Progenitor cell of endocrine pancreas (in vitro differentiated cells): ENCODE data around the gene SDSL. TPM values are rescaled to one million over a fixed set of nuclear protein-coding genes. Genes with fewer than 3 reads are reported as not detected.
A peak's percentile ranks its signal among the peaks of the same experiment; 100 is the strongest.

ENCODE experiments used
- DNase-seq: peaks from one replicate; pipeline ENCODE4 v3.0.0; 2021; ENCODE audit warnings: low spot score; ENCODE audit not compliant: unreplicated experiment
- H3K27ac Mint-ChIP-seq: 2 replicates; pipeline ENCODE4 v1.8.0; 2021; ENCODE audit warnings: mild to moderate bottlenecking, moderate library complexity, mixed read lengths
- H3K27me3 Mint-ChIP-seq: 2 replicates; pipeline ENCODE4 v1.8.0; 2021; ENCODE audit warnings: mixed read lengths
- H3K36me3 Mint-ChIP-seq: 2 replicates; pipeline ENCODE4 v1.8.0; 2022; ENCODE audit warnings: mixed read lengths; ENCODE audit not compliant: insufficient read depth
- H3K4me1 Mint-ChIP-seq: 2 replicates; pipeline ENCODE4 v1.8.0; 2021; ENCODE audit warnings: low read depth, mixed read lengths
- H3K4me3 Mint-ChIP-seq: 2 replicates; pipeline ENCODE4 v1.8.0; 2021; ENCODE audit warnings: low read depth, mild to moderate bottlenecking, moderate library complexity, mixed read lengths
- H3K9me3 Mint-ChIP-seq: 2 replicates; pipeline ENCODE4 v1.8.0; 2021; ENCODE audit warnings: low read depth, mixed read lengths
- total RNA-seq: library from RNA; stranded (reverse); gene quantifications from 2 replicates; pipeline ENCODE4 v1.2.1, GENCODE V29; 2021
- TF ChIP-seq, protein P1 (sequence below): fragments of 200-600 bp; sonication (generic); IDR thresholded peaks from one replicate; pipeline ENCODE4 v1.5.0; 2021; ENCODE audit warnings: antibody characterized with exemption, mild to moderate bottlenecking; ENCODE audit not compliant: unreplicated experiment

Gene SDSL
- total RNA-seq, 1 donor from 2014 or later = 17.2 TPM

DNA sequence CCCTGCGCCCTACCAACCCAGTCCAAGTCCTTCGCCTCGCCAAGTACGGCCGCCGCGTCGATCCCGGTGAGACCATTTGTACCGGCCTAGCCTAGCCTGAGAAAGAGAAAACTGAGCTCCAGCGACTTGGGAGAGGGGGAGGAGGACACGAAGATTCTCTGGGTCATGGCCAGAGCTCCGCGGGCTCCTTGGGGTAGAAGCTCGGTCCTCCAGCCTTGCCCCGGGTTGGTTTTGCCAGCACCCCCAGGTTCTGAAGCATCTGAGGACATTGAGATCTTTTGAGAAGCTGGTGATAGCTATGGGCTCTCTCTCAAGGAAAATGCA is 42.2 kb downstream of the SDSL start:
- no peak overlapping the region for H3K27ac Mint-ChIP-seq
- TF ChIP-seq, protein P1, sequence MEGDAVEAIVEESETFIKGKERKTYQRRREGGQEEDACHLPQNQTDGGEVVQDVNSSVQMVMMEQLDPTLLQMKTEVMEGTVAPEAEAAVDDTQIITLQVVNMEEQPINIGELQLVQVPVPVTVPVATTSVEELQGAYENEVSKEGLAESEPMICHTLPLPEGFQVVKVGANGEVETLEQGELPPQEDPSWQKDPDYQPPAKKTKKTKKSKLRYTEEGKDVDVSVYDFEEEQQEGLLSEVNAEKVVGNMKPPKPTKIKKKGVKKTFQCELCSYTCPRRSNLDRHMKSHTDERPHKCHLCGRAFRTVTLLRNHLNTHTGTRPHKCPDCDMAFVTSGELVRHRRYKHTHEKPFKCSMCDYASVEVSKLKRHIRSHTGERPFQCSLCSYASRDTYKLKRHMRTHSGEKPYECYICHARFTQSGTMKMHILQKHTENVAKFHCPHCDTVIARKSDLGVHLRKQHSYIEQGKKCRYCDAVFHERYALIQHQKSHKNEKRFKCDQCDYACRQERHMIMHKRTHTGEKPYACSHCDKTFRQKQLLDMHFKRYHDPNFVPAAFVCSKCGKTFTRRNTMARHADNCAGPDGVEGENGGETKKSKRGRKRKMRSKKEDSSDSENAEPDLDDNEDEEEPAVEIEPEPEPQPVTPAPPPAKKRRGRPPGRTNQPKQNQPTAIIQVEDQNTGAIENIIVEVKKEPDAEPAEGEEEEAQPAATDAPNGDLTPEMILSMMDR = no peak
- peak overlapping the region; percentile 14 for H3K4me3 Mint-ChIP-seq
- H3K4me1 Mint-ChIP-seq = peaks cover 17% of the 10 kb centered on the region
- no peaks in the 10 kb centered on the region for H3K9me3 Mint-ChIP-seq
- no peak for DNase-seq
- H3K27me3 Mint-ChIP-seq = peaks cover 82% of the 10 kb centered on the region
- H3K36me3 Mint-ChIP-seq = no peaks in the 10 kb centered on the region

DNA sequence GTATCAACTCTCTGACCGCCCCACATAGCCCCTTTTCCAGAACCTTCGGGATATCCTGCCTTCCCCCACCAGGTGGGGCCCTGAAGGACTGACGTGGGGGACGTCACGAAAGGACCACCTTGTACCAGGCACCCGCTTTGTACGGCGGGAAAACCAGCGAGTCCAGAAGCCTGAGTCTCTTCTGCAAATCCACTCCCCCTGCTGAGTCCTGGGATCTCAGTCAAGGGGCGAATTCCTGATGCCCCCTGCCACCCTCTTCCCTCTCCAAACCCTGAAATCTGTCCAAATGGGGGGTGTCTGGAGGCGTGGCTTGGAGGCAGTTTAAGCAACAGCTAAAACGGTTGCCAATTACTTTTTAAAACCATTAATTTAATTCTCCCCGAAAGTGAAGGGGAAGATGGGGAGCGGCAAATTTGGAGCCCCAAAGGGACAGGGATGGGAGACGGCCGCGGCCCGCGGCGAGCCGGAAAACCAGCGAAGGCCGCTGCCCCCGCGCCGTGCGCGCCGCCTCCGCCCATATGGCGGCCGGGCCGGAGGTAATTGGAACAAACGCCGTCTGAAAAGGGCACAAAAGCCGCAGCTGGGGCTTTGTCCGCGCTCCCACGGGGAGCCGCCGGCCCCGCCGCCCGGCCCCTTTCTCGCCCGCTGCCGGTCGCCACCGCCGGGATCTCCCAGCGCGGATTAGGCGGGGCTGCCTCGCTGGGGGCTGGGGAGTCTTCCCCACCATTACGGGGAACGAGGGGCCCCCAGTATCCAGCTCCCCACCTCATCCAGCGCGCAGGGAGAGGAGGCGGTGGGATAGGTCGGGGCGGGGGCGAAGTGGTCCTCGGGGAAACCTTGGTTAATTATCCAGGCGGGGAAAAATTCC is 42.9 kb downstream of the SDSL start:
- Mint-ChIP-seq H3K4me3 (peak overlapping the region; percentile 41), H3K27me3 (peaks cover 82% of the 10 kb centered on the region), H3K36me3 (no peaks in the 10 kb centered on the region), H3K9me3 (no peaks in the 10 kb centered on the region), H3K27ac (no peak overlapping the region), H3K4me1 (peaks cover 17% of the 10 kb centered on the region)
- no peak for DNase-seq
- TF ChIP-seq, protein P1 = peak; percentile 21

DNA sequence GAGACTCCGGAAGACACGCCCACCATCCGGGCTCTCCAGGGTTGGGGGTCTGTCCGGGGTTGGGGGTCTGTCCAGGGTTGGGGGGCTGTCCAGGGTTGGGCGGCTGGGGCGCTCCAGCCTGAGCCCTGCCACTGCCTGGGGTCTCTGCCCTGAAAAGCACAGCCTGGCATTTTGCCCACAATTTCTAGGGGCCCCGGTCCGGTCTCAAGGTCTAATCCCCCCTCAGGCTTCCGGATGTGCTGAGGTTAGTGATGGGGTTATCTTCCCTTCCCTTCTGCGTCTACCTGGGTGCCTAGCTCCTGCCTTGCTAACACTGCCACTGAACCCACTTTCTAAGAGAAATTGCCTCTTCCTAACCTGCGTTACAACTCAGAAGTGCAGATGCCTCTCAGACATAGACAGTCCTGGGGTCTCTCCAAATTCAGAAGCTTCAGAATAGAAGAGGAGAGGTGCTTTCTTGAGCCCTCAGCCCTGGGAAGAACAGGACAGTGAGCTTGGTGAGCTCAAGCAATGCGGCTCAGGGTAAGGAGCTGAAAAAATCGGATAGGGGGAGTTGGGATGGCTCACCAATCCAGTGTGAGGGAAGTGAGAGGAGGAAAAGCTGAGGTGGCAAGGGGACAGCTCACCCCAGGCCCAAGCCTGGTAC is 43.8 kb downstream of the SDSL start:
- H3K9me3 Mint-ChIP-seq = no peaks in the 10 kb centered on the region
- no peak overlapping the region for H3K4me3 Mint-ChIP-seq
- H3K27me3 Mint-ChIP-seq = peaks cover 82% of the 10 kb centered on the region
- DNase-seq = no peak
- TF ChIP-seq, protein P1 = no peak
- peaks cover 17% of the 10 kb centered on the region for H3K4me1 Mint-ChIP-seq
- peak overlapping the region; percentile 76 for H3K27ac Mint-ChIP-seq
- H3K36me3 Mint-ChIP-seq = no peaks in the 10 kb centered on the region

DNA sequence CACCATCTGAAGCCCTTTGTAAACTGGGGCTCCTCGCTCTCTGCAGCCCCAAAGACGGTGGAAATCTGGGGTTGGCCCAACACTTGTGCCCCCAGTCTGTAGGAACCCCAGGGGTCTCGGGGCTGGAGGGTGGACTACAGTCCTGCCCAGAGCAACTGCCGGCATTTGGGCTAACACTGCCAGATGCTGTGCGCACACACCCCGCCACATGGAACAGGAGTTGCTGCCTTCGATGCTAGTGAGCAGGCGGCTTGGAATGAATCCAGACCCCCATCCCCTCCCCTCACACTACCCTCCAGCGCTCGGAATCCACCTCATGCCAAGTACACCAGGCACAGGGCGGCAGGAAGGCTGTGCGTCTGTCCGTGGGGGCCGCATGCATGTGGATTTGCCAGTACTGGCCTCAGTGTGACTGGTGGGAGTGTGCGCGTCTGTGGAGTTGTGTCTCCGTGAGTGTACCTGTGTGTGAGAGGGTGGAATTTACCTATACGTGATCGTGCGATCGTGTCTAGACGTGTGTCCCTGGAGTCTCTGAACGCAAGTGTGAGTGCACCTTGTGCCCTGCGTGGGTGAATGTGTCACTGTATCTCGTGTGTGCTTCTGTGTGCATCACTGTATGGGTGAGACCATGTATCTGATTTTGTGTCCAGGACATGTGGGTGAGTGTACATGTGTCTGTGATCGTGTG is 44.4 kb downstream of the SDSL start:
- H3K9me3 Mint-ChIP-seq = no peaks in the 10 kb centered on the region
- H3K27me3 Mint-ChIP-seq = peaks cover 82% of the 10 kb centered on the region
- peak overlapping the region; percentile 63 for H3K4me3 Mint-ChIP-seq
- TF ChIP-seq, protein P1 = no peak
- H3K36me3 Mint-ChIP-seq = no peaks in the 10 kb centered on the region
- peaks cover 17% of the 10 kb centered on the region for H3K4me1 Mint-ChIP-seq
- DNase-seq = no peak
- no peak overlapping the region for H3K27ac Mint-ChIP-seq

DNA sequence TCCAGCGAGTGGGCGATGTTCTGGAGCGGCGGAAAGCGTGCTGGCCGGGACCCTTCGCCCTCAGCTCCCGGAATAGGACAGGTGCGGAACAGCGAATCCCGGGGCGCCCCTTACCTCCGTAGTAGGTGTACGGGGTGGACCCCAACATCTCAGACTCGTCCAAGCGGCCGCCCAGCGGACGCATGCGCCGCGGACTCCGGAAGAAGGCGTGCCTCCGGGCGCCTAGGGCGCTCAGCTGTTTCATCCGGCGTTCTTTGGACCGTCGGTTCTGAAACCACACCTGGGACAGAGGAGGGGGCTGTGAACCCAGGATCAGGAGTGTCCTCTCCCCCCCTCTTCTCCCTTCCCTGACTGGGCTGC is 44.9 kb downstream of the SDSL start:
- peaks cover 17% of the 10 kb centered on the region for H3K4me1 Mint-ChIP-seq
- peaks cover 82% of the 10 kb centered on the region for H3K27me3 Mint-ChIP-seq
- no peaks in the 10 kb centered on the region for H3K36me3 Mint-ChIP-seq
- peak overlapping the region; percentile 63 for H3K4me3 Mint-ChIP-seq
- no peak for DNase-seq
- TF ChIP-seq, protein P1 = no peak
- no peak overlapping the region for H3K27ac Mint-ChIP-seq
- no peaks in the 10 kb centered on the region for H3K9me3 Mint-ChIP-seq
